ENCODE results near the gene TRMT112.

Gene TRMT112

DNA sequence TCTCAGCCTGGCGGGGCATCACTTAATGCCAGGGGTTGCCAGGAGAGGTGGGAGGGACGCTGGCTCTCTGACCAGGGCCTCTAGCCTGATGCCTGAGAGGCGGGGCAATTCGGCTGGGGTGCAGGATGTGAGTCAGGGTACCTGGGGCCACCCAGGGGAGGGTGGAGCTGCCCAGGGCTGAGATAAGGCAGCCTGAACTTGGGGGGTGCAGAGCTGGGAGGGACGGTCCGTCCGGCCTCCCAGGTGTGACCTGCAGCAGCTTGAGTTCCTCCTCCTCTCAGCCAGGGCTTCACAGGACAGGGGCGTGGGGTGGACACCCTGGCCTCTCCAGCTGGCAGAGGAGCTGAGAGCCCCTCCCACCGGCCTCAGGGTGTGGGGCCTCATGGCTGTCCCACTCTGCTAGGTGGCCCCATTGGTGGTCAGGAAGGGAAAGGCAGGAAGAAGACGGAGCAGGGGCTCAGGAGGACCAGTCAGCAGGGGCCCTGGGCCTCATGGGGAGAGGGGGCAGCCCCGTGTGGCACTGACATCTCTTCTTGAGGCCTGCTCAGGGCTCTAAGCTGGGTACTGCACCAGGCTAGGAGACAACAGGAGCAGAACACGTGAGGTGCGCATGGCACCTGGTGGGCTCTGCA, 40.7 kb upstream of the TRMT112 start:
- Histone ChIP-seq H3K4me1 (ENCODE audit: control insufficient read depth in 1 of 2, insufficient read depth in 1 of 2, low read depth in 1 of 2, low read length in 1 of 2) (peaks cover 30 to 38% of the 10 kb centered on the region in 2 experiments), H3K4me3 (ENCODE audit: low read depth in 1 of 2, low read length in 1 of 2) (peak overlapping the region in 1 of 2 experiments; percentile 74), H3K36me3 (peaks cover 75% of the 10 kb centered on the region), H3K27ac (peak overlapping the region; percentile 68), H3K27me3 (no peaks in the 10 kb centered on the region), H3K9me3 (no peaks in the 10 kb centered on the region)
- TF ChIP-seq, protein P1, sequence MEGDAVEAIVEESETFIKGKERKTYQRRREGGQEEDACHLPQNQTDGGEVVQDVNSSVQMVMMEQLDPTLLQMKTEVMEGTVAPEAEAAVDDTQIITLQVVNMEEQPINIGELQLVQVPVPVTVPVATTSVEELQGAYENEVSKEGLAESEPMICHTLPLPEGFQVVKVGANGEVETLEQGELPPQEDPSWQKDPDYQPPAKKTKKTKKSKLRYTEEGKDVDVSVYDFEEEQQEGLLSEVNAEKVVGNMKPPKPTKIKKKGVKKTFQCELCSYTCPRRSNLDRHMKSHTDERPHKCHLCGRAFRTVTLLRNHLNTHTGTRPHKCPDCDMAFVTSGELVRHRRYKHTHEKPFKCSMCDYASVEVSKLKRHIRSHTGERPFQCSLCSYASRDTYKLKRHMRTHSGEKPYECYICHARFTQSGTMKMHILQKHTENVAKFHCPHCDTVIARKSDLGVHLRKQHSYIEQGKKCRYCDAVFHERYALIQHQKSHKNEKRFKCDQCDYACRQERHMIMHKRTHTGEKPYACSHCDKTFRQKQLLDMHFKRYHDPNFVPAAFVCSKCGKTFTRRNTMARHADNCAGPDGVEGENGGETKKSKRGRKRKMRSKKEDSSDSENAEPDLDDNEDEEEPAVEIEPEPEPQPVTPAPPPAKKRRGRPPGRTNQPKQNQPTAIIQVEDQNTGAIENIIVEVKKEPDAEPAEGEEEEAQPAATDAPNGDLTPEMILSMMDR (IDR thresholded peaks at IDR 0.05) = no peak

DNA sequence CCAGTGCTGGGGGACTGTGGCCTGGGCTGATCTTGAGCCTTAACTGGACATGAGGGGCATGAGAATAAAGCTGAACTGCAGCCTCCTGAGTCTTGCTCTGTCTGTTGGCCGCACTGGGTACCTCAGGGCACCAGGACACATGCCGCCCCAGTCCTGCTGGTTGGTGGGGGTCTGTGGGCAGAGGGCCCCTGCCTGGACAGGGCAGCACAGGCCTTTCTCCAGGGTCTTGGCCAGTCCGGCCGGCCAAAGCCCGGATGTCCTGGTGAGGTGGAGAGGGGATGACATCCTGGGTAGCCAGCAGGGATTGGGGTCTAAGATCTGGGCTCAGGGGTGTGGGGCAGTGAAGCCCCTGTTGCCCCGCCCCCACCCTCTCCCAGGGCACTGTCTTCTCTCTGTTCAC, 40.1 kb upstream of the TRMT112 start:
- TF ChIP-seq, protein P1 (IDR thresholded peaks at IDR 0.05) = no peak
- H3K9me3 ChIP-seq = no peaks in the 10 kb centered on the region
- peaks cover 30 to 38% of the 10 kb centered on the region in 2 experiments for H3K4me1 ChIP-seq (ENCODE audit: control insufficient read depth in 1 of 2, insufficient read depth in 1 of 2, low read depth in 1 of 2, low read length in 1 of 2)
- peaks cover 75% of the 10 kb centered on the region for H3K36me3 ChIP-seq
- no peak overlapping the region for H3K4me3 ChIP-seq (ENCODE audit: low read depth in 1 of 2, low read length in 1 of 2)
- H3K27ac ChIP-seq = peak overlapping the region; percentile 68
- no peaks in the 10 kb centered on the region for H3K27me3 ChIP-seq

DNA sequence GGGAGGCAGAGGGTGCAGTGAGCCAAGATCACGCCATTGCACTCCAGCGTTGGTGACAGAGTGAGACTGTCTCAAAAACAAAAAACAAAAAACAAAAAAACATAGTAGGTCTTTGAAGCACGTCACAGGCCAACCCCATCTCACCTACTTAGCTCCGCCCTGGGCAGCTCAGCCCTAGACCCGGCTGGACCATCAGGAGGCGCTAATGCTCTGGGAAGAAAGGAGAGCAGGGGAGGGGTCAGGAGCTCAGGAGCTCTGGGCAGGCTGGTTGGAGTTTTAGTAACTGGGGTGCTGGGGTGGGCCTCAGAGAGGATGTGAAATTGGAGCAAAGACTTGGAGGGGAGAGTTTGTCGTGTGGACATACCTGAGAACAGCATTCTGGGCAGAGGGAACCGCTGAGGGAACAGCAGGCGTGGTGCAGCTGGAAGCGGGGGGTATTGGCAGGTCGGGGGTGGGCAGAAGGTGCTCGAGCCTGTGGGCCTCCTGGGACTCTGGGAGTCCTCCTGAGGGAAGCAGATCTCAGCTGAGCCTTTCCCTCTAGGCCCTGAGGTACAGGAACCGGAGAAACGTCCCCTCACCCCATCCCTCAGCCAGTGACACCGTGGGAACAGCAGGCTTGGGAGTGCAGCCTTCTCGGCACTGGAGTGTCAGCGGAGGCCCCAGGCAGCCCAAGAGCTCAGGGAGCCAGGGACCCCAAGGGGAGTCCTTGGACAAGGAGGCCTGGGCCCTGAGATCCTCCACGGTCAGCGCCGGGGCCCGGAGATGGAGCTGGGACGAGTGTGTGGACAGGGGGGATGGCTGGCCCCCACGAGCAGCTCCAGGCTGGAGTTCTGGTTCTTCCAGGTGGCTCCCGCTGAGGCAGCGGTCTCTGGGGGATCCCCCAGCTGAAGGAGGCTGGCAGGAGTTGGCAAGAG, 39.4 kb upstream of the TRMT112 start:
- Histone ChIP-seq H3K36me3 (peaks cover 75% of the 10 kb centered on the region), H3K4me3 (ENCODE audit: low read depth in 1 of 2, low read length in 1 of 2) (no peak overlapping the region), H3K27me3 (no peaks in the 10 kb centered on the region), H3K9me3 (no peaks in the 10 kb centered on the region), H3K27ac (peak overlapping the region; percentile 68), H3K4me1 (ENCODE audit: control insufficient read depth in 1 of 2, insufficient read depth in 1 of 2, low read depth in 1 of 2, low read length in 1 of 2) (peaks cover 30 to 38% of the 10 kb centered on the region in 2 experiments)
- TF ChIP-seq, protein P1 (IDR thresholded peaks at IDR 0.05) = no peak

DNA sequence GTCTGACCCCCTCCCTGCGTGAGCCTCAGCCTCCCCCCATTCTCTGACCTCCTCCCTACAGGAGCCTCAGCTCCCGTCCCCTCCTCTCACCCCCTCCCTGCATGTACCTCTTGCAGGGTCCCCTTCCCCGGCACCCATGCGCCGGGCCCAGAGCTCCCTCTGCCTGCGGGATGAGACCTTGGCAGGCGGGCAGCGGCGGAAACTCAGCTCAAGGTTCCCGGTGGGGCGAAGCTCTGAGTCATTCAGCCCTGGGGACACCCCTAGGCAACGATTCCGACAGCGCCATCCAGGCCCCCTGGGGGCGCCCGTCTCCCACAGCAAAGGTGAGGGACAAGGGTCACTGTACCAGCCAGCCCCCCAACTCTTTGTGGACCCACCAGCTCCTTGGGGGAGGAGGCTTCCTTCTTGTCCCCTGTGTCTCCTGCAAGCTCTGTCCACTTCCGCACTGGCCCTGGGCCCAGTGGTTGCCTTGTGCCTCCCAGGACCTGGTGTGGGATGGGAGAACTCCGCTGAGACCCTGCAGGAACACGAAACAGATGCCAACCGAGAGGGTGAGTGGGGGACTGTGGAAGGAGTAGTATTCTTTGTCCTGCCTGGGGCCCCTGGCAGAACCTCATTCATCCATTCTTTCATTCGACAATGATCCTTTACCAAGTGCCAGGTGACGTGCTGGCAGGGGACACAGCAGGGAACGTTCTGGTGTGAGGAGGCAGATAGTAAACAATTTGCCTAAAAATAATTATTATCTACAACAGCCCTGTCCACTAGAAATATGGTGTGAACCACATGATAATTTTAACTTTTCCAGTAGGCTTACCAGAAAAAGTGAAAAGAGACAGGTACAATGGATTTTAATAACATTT, 38.0 kb upstream of the TRMT112 start:
- Histone ChIP-seq H3K4me1 (ENCODE audit: control insufficient read depth in 1 of 2, insufficient read depth in 1 of 2, low read depth in 1 of 2, low read length in 1 of 2) (peaks cover 25 to 30% of the 10 kb centered on the region in 2 experiments), H3K9me3 (no peaks in the 10 kb centered on the region), H3K4me3 (ENCODE audit: low read depth in 1 of 2, low read length in 1 of 2) (no peak overlapping the region), H3K27ac (peak overlapping the region; percentile 50), H3K36me3 (peaks cover 80% of the 10 kb centered on the region), H3K27me3 (no peaks in the 10 kb centered on the region)
- TF ChIP-seq, protein P1 (IDR thresholded peaks at IDR 0.05) = peak; percentile 24

All from neutrophil (primary cell).